GM12891 (cell line): ENCODE measurements around the gene ATP10D.

Source experiments
- PAX5 ChIP-seq: IDR thresholded peaks from 2 replicates; pipeline ENCODE4 v1.6.1; 2011; ENCODE audit warnings: low read length, moderate library complexity, mild to moderate bottlenecking; ENCODE audit not compliant: insufficient read depth, severe bottlenecking
- POLR2A ChIP-seq: IDR thresholded peaks from 2 replicates; pipeline ENCODE4 v1.6.1; 2011; ENCODE audit warnings: low read depth, low read length, control low read depth
- POLR2AphosphoS5 ChIP-seq: IDR thresholded peaks from 2 replicates; pipeline ENCODE4 v1.6.1; 2011; ENCODE audit warnings: low read depth, low read length, control low read depth
- POU2F2 ChIP-seq: IDR thresholded peaks from 2 replicates; pipeline ENCODE4 v1.6.1; 2011; ENCODE audit warnings: low read depth, mild to moderate bottlenecking, control low read depth, low read length, moderate library complexity
- SPI1 ChIP-seq: IDR thresholded peaks from 2 replicates; pipeline ENCODE4 v1.6.1; 2011; ENCODE audit warnings: low read depth, low read length, control low read depth
- TAF1 ChIP-seq: IDR thresholded peaks from 2 replicates; pipeline ENCODE4 v1.6.1; 2011; ENCODE audit warnings: low read depth, low read length, control low read depth

DNA sequence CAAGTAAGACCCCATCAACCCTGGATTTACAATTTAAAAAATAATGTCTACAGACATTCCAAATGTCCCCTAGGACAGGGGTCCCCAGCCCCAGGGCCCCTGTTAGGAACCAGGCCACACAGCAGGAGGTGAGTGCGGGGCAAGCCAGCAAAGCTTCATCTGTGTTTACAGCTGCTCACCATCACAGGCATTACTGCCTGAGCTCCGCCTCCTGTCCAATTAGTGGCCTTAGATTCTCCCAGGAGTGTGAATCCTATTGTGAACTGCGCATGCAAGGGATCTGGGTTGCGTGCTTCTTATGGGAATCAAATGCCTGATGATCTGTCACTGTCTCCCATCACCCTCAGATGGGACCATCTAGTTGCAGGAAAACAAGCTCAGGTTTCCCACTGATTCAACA, 146.1 kb downstream of the ATP10D start:
- TF ChIP-seq TAF1 (no peak), POLR2A (no peak), POLR2AphosphoS5 (no peak), SPI1 (no peak), PAX5 (no peak), POU2F2 (no peak)
